ENCODE results near the gene QSOX2. TPM values are rescaled to one million over a fixed set of nuclear protein-coding genes. Genes with fewer than 3 reads are reported as not detected.

The QSOX2 gene
- total RNA-seq, 1 donor from 2014 or later = 24.9 TPM

GRCh38 chr9:136286359-136286986 is 40.9 kb upstream of the QSOX2 start:
- peaks cover 3% of the 10 kb centered on the region for H3K4me1 Mint-ChIP-seq (ENCODE audit: low read depth)
- intact Hi-C loops (cut with micrococcal nuclease) = no loop called here
- H3K4me3 Mint-ChIP-seq (ENCODE audit: low read depth) = no peak overlapping the region
- H3K27me3 Mint-ChIP-seq (ENCODE audit: low read depth) = no peaks in the 10 kb centered on the region
- no peak overlapping the region for H3K27ac Mint-ChIP-seq
- DNase-seq (ENCODE audit: low spot score) = no peak
- no peaks in the 10 kb centered on the region for H3K9me3 Mint-ChIP-seq
- no peaks in the 10 kb centered on the region for H3K36me3 Mint-ChIP-seq (ENCODE audit: low read depth)

GRCh38 chr9:136285501-136286358 is 40.1 kb upstream of the QSOX2 start:
- no peaks in the 10 kb centered on the region for H3K27me3 Mint-ChIP-seq (ENCODE audit: low read depth)
- H3K9me3 Mint-ChIP-seq = no peaks in the 10 kb centered on the region
- H3K4me3 Mint-ChIP-seq (ENCODE audit: low read depth) = no peak overlapping the region
- DNase-seq (ENCODE audit: low spot score) = no peak
- no peaks in the 10 kb centered on the region for H3K36me3 Mint-ChIP-seq (ENCODE audit: low read depth)
- peaks cover 3% of the 10 kb centered on the region for H3K4me1 Mint-ChIP-seq (ENCODE audit: low read depth)
- intact Hi-C loops (cut with micrococcal nuclease) = no loop called here
- no peak overlapping the region for H3K27ac Mint-ChIP-seq

- Mint-ChIP-seq H3K27ac (no peak overlapping the region), H3K27me3 (ENCODE audit: low read depth) (no peaks in the 10 kb centered on the region), H3K36me3 (ENCODE audit: low read depth) (no peaks in the 10 kb centered on the region), H3K4me1 (ENCODE audit: low read depth) (peaks cover 3% of the 10 kb centered on the region), H3K4me3 (ENCODE audit: low read depth) (no peak overlapping the region), H3K9me3 (no peaks in the 10 kb centered on the region)
- intact Hi-C loops (cut with micrococcal nuclease) = no loop called here
- no peak for DNase-seq (ENCODE audit: low spot score)
Observed at GRCh38 chr9:136284951-136285350, 39.3 kb upstream of the QSOX2 start.

DNA sequence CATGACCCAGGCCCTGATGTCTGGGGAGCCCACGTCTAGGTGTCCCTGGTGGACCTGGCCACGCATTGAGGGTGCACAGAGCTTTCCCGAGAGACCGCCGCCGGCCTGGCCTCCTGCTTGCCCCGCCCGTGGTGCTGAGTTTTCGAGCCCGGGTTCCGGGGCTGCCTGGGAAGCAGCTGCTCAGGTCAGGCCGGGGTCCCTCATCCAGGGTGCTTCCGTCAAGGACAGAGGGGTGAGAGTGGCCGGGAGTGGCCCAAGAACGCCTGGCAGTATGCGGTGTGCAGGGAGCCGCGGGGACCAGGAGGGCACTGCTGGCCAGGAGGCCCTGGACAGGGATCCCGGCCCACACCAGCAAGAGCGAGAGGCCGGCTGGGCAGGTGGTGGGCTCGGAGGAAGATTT is 38.7 kb upstream of the QSOX2 start:
- Mint-ChIP-seq H3K4me3 (ENCODE audit: low read depth) (no peak overlapping the region), H3K4me1 (ENCODE audit: low read depth) (peaks cover 3% of the 10 kb centered on the region), H3K36me3 (ENCODE audit: low read depth) (no peaks in the 10 kb centered on the region), H3K9me3 (no peaks in the 10 kb centered on the region), H3K27ac (no peak overlapping the region), H3K27me3 (ENCODE audit: low read depth) (no peaks in the 10 kb centered on the region)
- DNase-seq (ENCODE audit: low spot score) = no peak
- intact Hi-C loops (cut with micrococcal nuclease) = no loop called here

GRCh38 chr9:136283291-136284235 is 38.0 kb upstream of the QSOX2 start:
- DNase-seq (ENCODE audit: low spot score) = peak; percentile 58
- no peaks in the 10 kb centered on the region for H3K27me3 Mint-ChIP-seq (ENCODE audit: low read depth)
- H3K27ac Mint-ChIP-seq = no peak overlapping the region
- H3K9me3 Mint-ChIP-seq = no peaks in the 10 kb centered on the region
- H3K4me3 Mint-ChIP-seq (ENCODE audit: low read depth) = no peak overlapping the region
- H3K4me1 Mint-ChIP-seq (ENCODE audit: low read depth) = peaks cover 3% of the 10 kb centered on the region
- intact Hi-C loops (cut with micrococcal nuclease) = loop anchor here (1.0 kb wide), 1 partner anchor 113 kb away; no protein-coding TSS in a partner anchor
- H3K36me3 Mint-ChIP-seq (ENCODE audit: low read depth) = no peaks in the 10 kb centered on the region

- DNase-seq (ENCODE audit: low spot score) = no peak
- intact Hi-C loops (cut with micrococcal nuclease) = no loop called here
- no peaks in the 10 kb centered on the region for H3K27me3 Mint-ChIP-seq (ENCODE audit: low read depth)
- H3K27ac Mint-ChIP-seq = no peak overlapping the region
- H3K9me3 Mint-ChIP-seq = no peaks in the 10 kb centered on the region
- H3K4me1 Mint-ChIP-seq (ENCODE audit: low read depth) = peaks cover 3% of the 10 kb centered on the region
- H3K4me3 Mint-ChIP-seq (ENCODE audit: low read depth) = no peak overlapping the region
- H3K36me3 Mint-ChIP-seq (ENCODE audit: low read depth) = no peaks in the 10 kb centered on the region
Observed at GRCh38 chr9:136282272-136282861, 36.8 kb upstream of the QSOX2 start.

DNA sequence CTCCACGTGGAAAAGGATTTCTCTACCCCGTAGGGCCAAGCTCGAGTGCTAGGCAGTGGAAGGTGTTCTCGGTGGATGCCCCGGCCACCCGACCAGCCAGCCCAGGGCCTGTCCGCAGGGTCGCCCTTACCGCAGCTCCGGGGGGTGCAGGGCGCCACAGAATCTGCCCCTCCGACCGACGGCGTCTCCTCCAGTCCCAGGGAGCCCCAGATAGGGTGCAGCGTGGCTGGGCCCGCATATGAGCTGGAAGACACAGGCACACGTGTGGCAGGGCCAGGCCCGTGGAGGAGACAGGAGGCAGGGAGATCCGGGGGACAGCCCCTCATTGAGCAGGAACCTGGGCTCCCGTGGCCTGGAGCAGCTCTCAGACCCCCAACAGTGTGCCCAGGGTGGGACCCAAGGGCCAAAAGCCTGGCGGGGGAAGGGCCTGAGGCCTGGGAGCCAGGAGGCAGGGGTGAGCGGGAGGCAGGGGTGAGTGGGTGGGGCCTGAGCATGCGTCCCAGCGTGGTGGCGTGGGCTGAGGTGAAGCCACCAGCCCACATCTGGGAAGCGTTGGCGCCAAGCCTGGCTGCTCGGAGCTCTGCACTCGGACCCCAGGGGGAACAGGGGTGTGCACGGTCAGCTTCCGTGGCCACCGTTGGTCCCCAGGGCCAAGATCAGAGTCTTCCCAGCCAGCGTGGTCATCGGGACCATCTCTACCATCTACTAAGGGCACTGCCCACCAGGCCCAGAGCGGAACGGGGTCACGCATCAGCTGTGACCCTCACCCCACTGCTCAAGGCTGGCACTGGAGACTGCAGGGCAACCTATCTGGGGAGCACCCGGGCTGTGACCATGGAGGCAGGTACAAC is 36.0 kb upstream of the QSOX2 start:
- Mint-ChIP-seq H3K36me3 (ENCODE audit: low read depth) (no peaks in the 10 kb centered on the region), H3K4me3 (ENCODE audit: low read depth) (no peak overlapping the region), H3K4me1 (ENCODE audit: low read depth) (peaks cover 3% of the 10 kb centered on the region), H3K27ac (no peak overlapping the region), H3K27me3 (ENCODE audit: low read depth) (no peaks in the 10 kb centered on the region), H3K9me3 (no peaks in the 10 kb centered on the region)
- intact Hi-C loops (cut with micrococcal nuclease) = no loop called here
- DNase-seq (ENCODE audit: low spot score) = no peak

DNA sequence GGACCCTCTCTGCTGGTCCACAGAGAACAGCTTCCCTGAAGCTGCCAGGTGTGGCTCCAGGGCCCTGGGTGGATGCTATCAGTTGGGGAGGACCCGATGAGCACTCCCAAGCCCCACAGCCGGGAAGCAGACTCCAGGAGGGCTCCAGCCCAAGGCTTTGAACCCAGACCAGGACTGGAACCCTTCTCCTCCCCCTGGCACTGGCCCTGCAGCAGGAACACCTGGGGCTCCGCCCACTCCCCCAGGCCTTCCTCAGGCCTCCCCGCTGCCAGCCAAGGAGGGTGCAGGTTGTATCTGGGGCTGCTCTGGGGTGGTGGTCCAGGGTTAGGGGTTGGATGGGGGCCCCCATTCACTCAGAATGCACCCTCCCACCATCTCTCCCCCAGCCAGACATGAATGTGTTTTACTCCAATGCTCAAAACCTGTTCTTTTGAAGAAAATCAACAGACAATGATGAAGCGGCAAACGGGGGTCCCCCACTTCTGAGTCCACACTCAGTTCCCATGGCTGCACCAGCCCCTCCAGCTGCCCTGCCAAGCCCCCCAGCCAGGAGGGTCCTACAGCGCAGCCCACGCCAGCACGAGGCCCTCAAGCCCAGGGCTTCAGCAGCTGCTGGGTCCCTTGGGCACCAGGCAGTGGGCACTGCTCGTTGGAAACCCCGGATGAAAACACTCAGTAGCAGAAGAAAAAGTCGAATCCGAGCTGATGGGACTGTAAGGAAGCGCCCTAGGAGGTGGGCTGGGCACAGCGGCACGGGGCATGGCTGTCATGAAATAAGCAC is 35.1 kb upstream of the QSOX2 start:
- intact Hi-C loops (cut with micrococcal nuclease) = no loop called here
- no peaks in the 10 kb centered on the region for H3K9me3 Mint-ChIP-seq
- H3K36me3 Mint-ChIP-seq (ENCODE audit: low read depth) = no peaks in the 10 kb centered on the region
- H3K27me3 Mint-ChIP-seq (ENCODE audit: low read depth) = no peaks in the 10 kb centered on the region
- peaks cover 3% of the 10 kb centered on the region for H3K4me1 Mint-ChIP-seq (ENCODE audit: low read depth)
- no peak overlapping the region for H3K27ac Mint-ChIP-seq
- no peak for DNase-seq (ENCODE audit: low spot score)
- H3K4me3 Mint-ChIP-seq (ENCODE audit: low read depth) = no peak overlapping the region

- intact Hi-C loops (cut with micrococcal nuclease) = no loop called here
- Mint-ChIP-seq H3K27me3 (ENCODE audit: low read depth) (no peaks in the 10 kb centered on the region), H3K27ac (no peak overlapping the region), H3K4me3 (ENCODE audit: low read depth) (no peak overlapping the region), H3K4me1 (ENCODE audit: low read depth) (peaks cover 3% of the 10 kb centered on the region), H3K36me3 (ENCODE audit: low read depth) (no peaks in the 10 kb centered on the region), H3K9me3 (no peaks in the 10 kb centered on the region)
- DNase-seq (ENCODE audit: low spot score) = no peak
Observed at GRCh38 chr9:136279471-136279870, 33.9 kb upstream of the QSOX2 start.

DNA sequence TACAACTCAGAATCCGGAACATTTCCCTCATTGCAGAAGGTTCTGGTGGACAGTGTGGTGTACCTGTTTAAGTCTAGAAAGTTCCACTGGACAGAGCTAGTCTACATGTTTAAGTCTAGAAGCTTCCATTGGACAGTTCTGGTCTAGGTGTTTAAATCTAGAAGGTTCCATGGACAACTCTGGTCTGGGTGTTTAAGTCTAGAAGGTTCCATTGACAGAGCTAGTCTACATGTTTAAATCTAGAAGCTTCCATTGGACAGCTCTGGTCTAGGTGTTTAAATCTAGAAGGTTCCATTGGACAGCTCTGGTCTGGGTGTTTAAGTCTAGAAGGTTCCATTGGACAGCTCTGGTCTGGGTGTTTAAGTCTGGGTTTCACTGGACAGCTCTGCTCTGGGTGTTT is 33.3 kb upstream of the QSOX2 start:
- Mint-ChIP-seq H3K27me3 (ENCODE audit: low read depth) (no peaks in the 10 kb centered on the region), H3K27ac (no peak overlapping the region), H3K4me3 (ENCODE audit: low read depth) (no peak overlapping the region), H3K4me1 (ENCODE audit: low read depth) (peaks cover 3% of the 10 kb centered on the region), H3K36me3 (ENCODE audit: low read depth) (no peaks in the 10 kb centered on the region), H3K9me3 (no peaks in the 10 kb centered on the region)
- intact Hi-C loops (cut with micrococcal nuclease) = no loop called here
- DNase-seq (ENCODE audit: low spot score) = no peak

GRCh38 chr9:136278221-136278620 is 32.6 kb upstream of the QSOX2 start:
- no peaks in the 10 kb centered on the region for H3K4me1 Mint-ChIP-seq (ENCODE audit: low read depth)
- H3K27ac Mint-ChIP-seq = no peak overlapping the region
- H3K4me3 Mint-ChIP-seq (ENCODE audit: low read depth) = no peak overlapping the region
- DNase-seq (ENCODE audit: low spot score) = no peak
- intact Hi-C loops (cut with micrococcal nuclease) = no loop called here
- H3K9me3 Mint-ChIP-seq = no peaks in the 10 kb centered on the region
- H3K27me3 Mint-ChIP-seq (ENCODE audit: low read depth) = no peaks in the 10 kb centered on the region
- no peaks in the 10 kb centered on the region for H3K36me3 Mint-ChIP-seq (ENCODE audit: low read depth)
